PC-3 (cell line): ENCODE results near the gene NKAIN2. TPM values are rescaled to one million over a fixed set of nuclear protein-coding genes. Genes with fewer than 3 reads are reported as not detected.

Experiments
- ATAC-seq: fragments of 200-7000 bp; cut with Tn5 transposase; 2 replicates; pipeline ENCODE4 v1.9.1; 2020; ENCODE audit warnings: mild to moderate bottlenecking, moderate library complexity
- BruUV-seq: library from RNA; stranded (reverse); fragments of 400-500 nt; replicated peaks from 2 replicates; lab custom pipeline; 2021; lab: Mats Ljungman, UMichigan
- CTCF ChIA-PET: fragments of 300-600 bp; sonication (Branson Sonifier 250); formaldehyde crosslinking; loops from one replicate; lab custom pipeline; 2022; ENCODE audit warnings: antibody characterized with exemption; lab: Charles Lee
- POLR2A ChIA-PET: fragments of 300-600 bp; sonication (Branson Sonifier 250); formaldehyde crosslinking; loops from one replicate; lab custom pipeline; 2022; ENCODE audit warnings: antibody characterized with exemption; ENCODE audit not compliant: unreplicated experiment; lab: Charles Lee
- DNase-seq: peaks from one replicate; pipeline ENCODE4 v3.0.0-alpha.2; 2015
- H2AFZ ChIP-seq: fragments of 300-600 bp; sonication (generic); 2 replicates; pipeline ENCODE4 v1.6.0; 2016; ENCODE audit warnings: antibody characterized with exemption, low read length
- H3F3A ChIP-seq: fragments of 300-600 bp; sonication (generic); one replicate; pipeline ENCODE4 v1.6.0; 2017; ENCODE audit warnings: antibody characterized with exemption, low read length, control low read depth, mild to moderate bottlenecking; ENCODE audit not compliant: unreplicated experiment
- H3K27ac ChIP-seq: fragments of 300-600 bp; sonication (generic); 2 replicates; pipeline ENCODE4 v1.5.1; 2016; ENCODE audit warnings: mild to moderate bottlenecking, low read length
- H3K27me3 ChIP-seq: fragments of 300-600 bp; sonication (generic); 2 replicates; pipeline ENCODE4 v1.6.1; 2016; ENCODE audit warnings: low read length, mixed read lengths
- H3K36me3 ChIP-seq: fragments of 300-600 bp; sonication (generic); 2 replicates; pipeline ENCODE4 v1.6.1; 2016; ENCODE audit warnings: low read depth, mixed run types, low read length, mixed read lengths
- H3K4me1 ChIP-seq: fragments of 300-600 bp; sonication (generic); 2 replicates; pipeline ENCODE4 v1.5.1; 2016; ENCODE audit warnings: low read length; ENCODE audit not compliant: insufficient read depth
- H3K4me2 ChIP-seq: fragments of 300-600 bp; sonication (generic); 2 replicates; pipeline ENCODE4 v1.6.0; 2016; ENCODE audit warnings: low read length
- H3K4me3 ChIP-seq: fragments of 300-600 bp; sonication (generic); 2 replicates; pipeline ENCODE4 v1.5.1; 2016; ENCODE audit warnings: mild to moderate bottlenecking, low read length, mixed read lengths
- H3K79me2 ChIP-seq: fragments of 300-600 bp; sonication (generic); 2 replicates; pipeline ENCODE4 v1.6.1; 2017; ENCODE audit warnings: low read length, mixed read lengths
- H3K9ac ChIP-seq: fragments of 300-600 bp; sonication (generic); 2 replicates; pipeline ENCODE4 v1.6.0; 2016; ENCODE audit warnings: mild to moderate bottlenecking, low read length
- H3K9me2 ChIP-seq: fragments of 300-600 bp; sonication (generic); replicated peaks from 2 replicates; pipeline ENCODE4 v1.6.1; 2016; ENCODE audit warnings: mixed run types, low read length, mixed read lengths
- H3K9me3 ChIP-seq: fragments of 300-600 bp; sonication (generic); 2 replicates; pipeline ENCODE4 v1.6.1; 2016; ENCODE audit warnings: low read length, mixed read lengths
- H4K20me1 ChIP-seq: fragments of 300-600 bp; sonication (generic); 2 replicates; pipeline ENCODE4 v1.6.1; 2016; ENCODE audit warnings: low read length, mixed read lengths
- CTCF ChIP-seq: fragments of 300-600 bp; sonication (generic); conservative IDR thresholded peaks from 2 replicates; pipeline ENCODE4 v1.5.1; 2017; ENCODE audit warnings: antibody characterized with exemption, low read depth, mild to moderate bottlenecking, low read length
- EZH2 ChIP-seq: fragments of 300-600 bp; sonication (generic); IDR thresholded peaks from one replicate; pipeline ENCODE4 v1.6.1; 2017; ENCODE audit warnings: antibody characterized with exemption, mild to moderate bottlenecking, low read length; ENCODE audit not compliant: unreplicated experiment
- EZH2phosphoT487 ChIP-seq: fragments of 300-600 bp; sonication (generic); IDR thresholded peaks from 2 replicates; pipeline ENCODE4 v1.6.1; 2018; ENCODE audit warnings: mild to moderate bottlenecking, antibody characterized with exemption, low read length, borderline replicate concordance
- intact Hi-C: fragments of 100-400 bp; cut with micrococcal nuclease; formaldehyde crosslinking; loops from 2 replicates; pipeline ENCODE4 v1.9.0; 2023
- total RNA-seq: library from RNA; depleted of rRNA; stranded (reverse); fragments of >200 nt; gene quantifications from 2 replicates; pipeline ENCODE4 v1.2.3, GENCODE V29; 2014

The NKAIN2 gene
- total RNA-seq, 1 experiment from 2014 or later, result not detected

- Histone ChIP-seq H3F3A (no peaks in the 10 kb centered on the region), H3K4me1 (no peaks in the 10 kb centered on the region), H3K27me3 (no peaks in the 10 kb centered on the region), H3K9me3 (no peaks in the 10 kb centered on the region), H3K4me2 (no peak overlapping the region), H4K20me1 (no peaks in the 10 kb centered on the region), H3K9ac (no peak overlapping the region), H3K9me2 (no peaks in the 10 kb centered on the region), H3K36me3 (no peaks in the 10 kb centered on the region), H2AFZ (no peak overlapping the region), H3K79me2 (no peaks in the 10 kb centered on the region), H3K4me3 (no peak overlapping the region), H3K27ac (no peak overlapping the region)
- POLR2A ChIA-PET, result no interaction called here
- ATAC-seq, result no peak
- TF ChIP-seq EZH2, result no peak
- TF ChIP-seq EZH2phosphoT487, result no peak
- CTCF ChIA-PET, result no interaction called here
- no peak for DNase-seq
- intact Hi-C loops, result no loop called here
- BruUV-seq, result no TSS peak
Measured at GRCh38 chr6:124193132-124193531, 389.5 kb downstream of the NKAIN2 start.

- POLR2A ChIA-PET, result no interaction called here
- Histone ChIP-seq H2AFZ (no peak overlapping the region), H3K27me3 (no peaks in the 10 kb centered on the region), H3K36me3 (no peaks in the 10 kb centered on the region), H3K4me3 (no peak overlapping the region), H3K9me3 (no peaks in the 10 kb centered on the region), H3K9ac (no peak overlapping the region), H3K27ac (no peak overlapping the region), H3K4me1 (no peaks in the 10 kb centered on the region), H3K79me2 (no peaks in the 10 kb centered on the region), H3K4me2 (no peak overlapping the region), H3F3A (no peaks in the 10 kb centered on the region), H3K9me2 (no peaks in the 10 kb centered on the region), H4K20me1 (no peaks in the 10 kb centered on the region)
- BruUV-seq, result no TSS peak
- TF ChIP-seq CTCF, result no peak
- TF ChIP-seq EZH2, result no peak
- TF ChIP-seq EZH2phosphoT487, result no peak
- ATAC-seq, result no peak
- CTCF ChIA-PET, result no interaction called here
- no peak for DNase-seq
- intact Hi-C loops, result no loop called here
Measured at GRCh38 chr6:124197148-124197547, 393.5 kb downstream of the NKAIN2 start.

- Histone ChIP-seq H3K9ac (no peak overlapping the region), H3K9me3 (no peaks in the 10 kb centered on the region), H3K9me2 (no peaks in the 10 kb centered on the region), H3K4me3 (no peak overlapping the region), H3K27ac (no peak overlapping the region), H4K20me1 (no peaks in the 10 kb centered on the region), H3K4me1 (no peaks in the 10 kb centered on the region), H3K27me3 (no peaks in the 10 kb centered on the region), H2AFZ (no peak overlapping the region), H3F3A (no peaks in the 10 kb centered on the region), H3K4me2 (no peak overlapping the region), H3K36me3 (no peaks in the 10 kb centered on the region), H3K79me2 (no peaks in the 10 kb centered on the region)
- CTCF ChIA-PET, result no interaction called here
- POLR2A ChIA-PET, result no interaction called here
- TF ChIP-seq CTCF (no peak), EZH2 (no peak), EZH2phosphoT487 (no peak)
- ATAC-seq (no peak), DNase-seq (no peak)
- no TSS peak for BruUV-seq
- intact Hi-C loops, result no loop called here
Measured at GRCh38 chr6:124199286-124199685, 395.6 kb downstream of the NKAIN2 start.
